Measurements from ENCODE around the gene CXCL14. TPM values are rescaled to one million over a fixed set of nuclear protein-coding genes. Genes with fewer than 3 reads are reported as not detected.

Gene CXCL14
- polyA plus RNA-seq, 3 donors, result 0.07 to 0.12 TPM; not detected in 1

DNA sequence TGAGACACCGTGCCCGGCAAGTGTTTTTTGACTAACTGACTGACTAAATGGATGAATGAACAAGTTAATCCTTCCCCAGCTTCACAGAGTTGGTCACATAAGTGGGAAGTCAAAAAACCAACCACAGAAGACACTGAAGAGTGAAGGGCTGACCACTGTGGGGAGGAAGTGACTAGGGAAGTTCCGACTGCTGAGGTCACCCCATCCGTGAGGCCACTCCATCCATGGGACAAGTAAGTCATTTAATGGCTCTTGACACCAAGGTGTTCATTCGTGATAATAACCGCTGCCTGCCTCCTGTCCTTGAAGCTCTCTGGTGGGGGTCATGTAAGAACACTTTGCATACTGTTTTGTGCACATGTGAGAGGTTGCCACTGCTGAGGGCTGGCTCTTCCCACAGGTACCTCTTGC lies 22.2 kb upstream of the CXCL14 start:
- Histone ChIP-seq H3K27me3 (ENCODE audit: control insufficient read depth in 2 of 2, insufficient read depth in 2 of 2, low read length in 2 of 2) (no peaks in the 10 kb centered on the region), H2AFZ (ENCODE audit: insufficient read depth, low read depth, low read length, poor library complexity, severe bottlenecking) (no peak overlapping the region), H3K9me3 (replicated peaks in 1 of 2; ENCODE audit: control insufficient read depth in 1 of 2, insufficient read depth in 1 of 2, low read length in 2 of 2) (no peaks in the 10 kb centered on the region), H4K20me1 (ENCODE audit: insufficient read depth, low read length) (no peaks in the 10 kb centered on the region), H3K27ac (ENCODE audit: low read depth in 1 of 2, low read length in 2 of 2) (no peak overlapping the region), H3K4me2 (replicated peaks; ENCODE audit: extremely low read depth, low read length, poor library complexity, severe bottlenecking) (no peak overlapping the region), H3K4me1 (ENCODE audit: control insufficient read depth in 1 of 2, insufficient read depth in 2 of 2, low read length in 2 of 2) (no peaks in the 10 kb centered on the region), H3K9ac (ENCODE audit: insufficient read depth, low read length, poor library complexity, severe bottlenecking) (no peak overlapping the region), H3K4me3 (replicated peaks in 1 of 3; ENCODE audit: low read depth in 2 of 3, low read length in 3 of 3) (no peak overlapping the region), H3K79me2 (ENCODE audit: insufficient read depth, low read length) (no peaks in the 10 kb centered on the region), H3K36me3 (replicated peaks in 1 of 2; ENCODE audit: control insufficient read depth in 1 of 2, insufficient read depth in 2 of 2, low read length in 2 of 2) (no peaks in the 10 kb centered on the region)
- Mint-ChIP-seq H3K9me3 (peaks cover 0 to 2% (median 0%) of the 10 kb centered on the region in 7 donors), H3K4me1 (peaks cover 2% of the 10 kb centered on the region), H3K4me3 (no peak overlapping the region), H3K27ac (no peak overlapping the region), H3K36me3 (no peaks in the 10 kb centered on the region), H3K27me3 (ENCODE audit: low read depth in 3 of 3) (peaks cover 4 to 15% (median 7%) of the 10 kb centered on the region in 3 donors)
- intact Hi-C loops (cut with micrococcal nuclease), result no loop called here
- 50% methylated on average over 2 of the region's 6 CpGs for WGBS (ENCODE audit: insufficient coverage)
- TF ChIP-seq, protein P1, sequence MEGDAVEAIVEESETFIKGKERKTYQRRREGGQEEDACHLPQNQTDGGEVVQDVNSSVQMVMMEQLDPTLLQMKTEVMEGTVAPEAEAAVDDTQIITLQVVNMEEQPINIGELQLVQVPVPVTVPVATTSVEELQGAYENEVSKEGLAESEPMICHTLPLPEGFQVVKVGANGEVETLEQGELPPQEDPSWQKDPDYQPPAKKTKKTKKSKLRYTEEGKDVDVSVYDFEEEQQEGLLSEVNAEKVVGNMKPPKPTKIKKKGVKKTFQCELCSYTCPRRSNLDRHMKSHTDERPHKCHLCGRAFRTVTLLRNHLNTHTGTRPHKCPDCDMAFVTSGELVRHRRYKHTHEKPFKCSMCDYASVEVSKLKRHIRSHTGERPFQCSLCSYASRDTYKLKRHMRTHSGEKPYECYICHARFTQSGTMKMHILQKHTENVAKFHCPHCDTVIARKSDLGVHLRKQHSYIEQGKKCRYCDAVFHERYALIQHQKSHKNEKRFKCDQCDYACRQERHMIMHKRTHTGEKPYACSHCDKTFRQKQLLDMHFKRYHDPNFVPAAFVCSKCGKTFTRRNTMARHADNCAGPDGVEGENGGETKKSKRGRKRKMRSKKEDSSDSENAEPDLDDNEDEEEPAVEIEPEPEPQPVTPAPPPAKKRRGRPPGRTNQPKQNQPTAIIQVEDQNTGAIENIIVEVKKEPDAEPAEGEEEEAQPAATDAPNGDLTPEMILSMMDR (IDR thresholded peaks at IDR 0.05), result no peak
- DNase-seq, result peak in 1 of 3 donors; percentile 36

DNA sequence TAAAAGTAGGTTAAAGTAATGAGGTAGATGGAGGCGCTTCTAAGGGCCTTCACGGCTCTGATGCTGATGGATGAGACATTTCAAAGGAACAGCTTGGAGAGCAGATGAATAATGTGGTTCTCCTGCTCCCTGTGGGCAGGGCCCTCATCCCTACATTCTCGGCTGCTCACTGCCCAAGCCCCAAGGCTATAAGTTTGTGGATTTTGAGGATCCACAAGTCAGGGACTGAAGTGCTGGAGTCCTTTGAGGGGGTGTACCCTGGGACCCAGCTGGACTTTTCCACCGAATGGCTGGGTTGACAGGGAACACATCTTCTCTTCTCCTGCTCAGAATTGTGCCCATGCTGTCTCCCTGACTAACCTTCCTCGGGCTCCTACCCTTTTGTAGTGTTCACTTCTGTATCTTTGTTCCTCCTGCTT lies 21.4 kb upstream of the CXCL14 start:
- Histone ChIP-seq H3K36me3 (replicated peaks in 1 of 2; ENCODE audit: control insufficient read depth in 1 of 2, insufficient read depth in 2 of 2, low read length in 2 of 2) (no peaks in the 10 kb centered on the region), H4K20me1 (ENCODE audit: insufficient read depth, low read length) (no peaks in the 10 kb centered on the region), H3K4me3 (replicated peaks in 1 of 3; ENCODE audit: low read depth in 2 of 3, low read length in 3 of 3) (no peak overlapping the region), H3K79me2 (ENCODE audit: insufficient read depth, low read length) (no peaks in the 10 kb centered on the region), H3K9ac (ENCODE audit: insufficient read depth, low read length, poor library complexity, severe bottlenecking) (no peak overlapping the region), H3K27me3 (ENCODE audit: control insufficient read depth in 2 of 2, insufficient read depth in 2 of 2, low read length in 2 of 2) (no peaks in the 10 kb centered on the region), H3K9me3 (replicated peaks in 1 of 2; ENCODE audit: control insufficient read depth in 1 of 2, insufficient read depth in 1 of 2, low read length in 2 of 2) (no peaks in the 10 kb centered on the region), H3K4me1 (ENCODE audit: control insufficient read depth in 1 of 2, insufficient read depth in 2 of 2, low read length in 2 of 2) (no peaks in the 10 kb centered on the region), H2AFZ (ENCODE audit: insufficient read depth, low read depth, low read length, poor library complexity, severe bottlenecking) (no peak overlapping the region), H3K27ac (ENCODE audit: low read depth in 1 of 2, low read length in 2 of 2) (no peak overlapping the region), H3K4me2 (replicated peaks; ENCODE audit: extremely low read depth, low read length, poor library complexity, severe bottlenecking) (no peak overlapping the region)
- intact Hi-C loops (cut with micrococcal nuclease), result no loop called here
- TF ChIP-seq, protein P1 (IDR thresholded peaks at IDR 0.05), result no peak
- H3K27me3 Mint-ChIP-seq (ENCODE audit: low read depth in 3 of 3), result peaks cover 4 to 15% (median 7%) of the 10 kb centered on the region in 3 donors
- no peak for DNase-seq
- H3K9me3 Mint-ChIP-seq, result peaks cover 0 to 4% (median 0%) of the 10 kb centered on the region in 7 donors
- no peak overlapping the region for H3K4me3 Mint-ChIP-seq
- no peak overlapping the region for H3K27ac Mint-ChIP-seq
- H3K4me1 Mint-ChIP-seq, result peaks cover 2% of the 10 kb centered on the region
- whole genome bisulfite sequencing (ENCODE audit: insufficient coverage), result 96% methylated on average over 4 of the region's 5 CpGs
- H3K36me3 Mint-ChIP-seq, result no peaks in the 10 kb centered on the region

Measured in CD14-positive monocyte (primary cell).